Osteoblast (primary cell): ENCODE results near the gene TOR4A. TPM values are rescaled to one million over a fixed set of nuclear protein-coding genes. Genes with fewer than 3 reads are reported as not detected.

Source experiments
- DNase-seq: peaks from one replicate; pipeline ENCODE4 v3.0.0; 2011; ENCODE audit warnings: low spot score, mixed read lengths; ENCODE audit not compliant: insufficient read length; ENCODE audit errors: missing footprints
- H2AFZ ChIP-seq: 2 replicates; pipeline ENCODE4 v1.6.0; 2011; ENCODE audit warnings: mild to moderate bottlenecking, low read length
- H3K27ac ChIP-seq: 2 replicates; pipeline ENCODE4 v1.5.1; 2011; ENCODE audit warnings: mild to moderate bottlenecking, low read depth, low read length, moderate library complexity
- H3K27me3 ChIP-seq: 2 replicates; pipeline ENCODE4 v1.6.0; 2012; ENCODE audit warnings: mild to moderate bottlenecking, control low read depth, inconsistent platforms, low read length, moderate library complexity; ENCODE audit not compliant: insufficient read depth
- H3K36me3 ChIP-seq: 2 replicates; pipeline ENCODE4 v1.5.1; 2011; ENCODE audit warnings: mild to moderate bottlenecking, low read length, control low read depth, moderate library complexity; ENCODE audit not compliant: insufficient read depth
- H3K4me1 ChIP-seq: 2 replicates; pipeline ENCODE4 v1.5.1; 2011; ENCODE audit warnings: mild to moderate bottlenecking, low read length, control low read depth, moderate library complexity; ENCODE audit not compliant: insufficient read depth
- H3K4me2 ChIP-seq: 2 replicates; pipeline ENCODE4 v1.6.0; 2011; ENCODE audit warnings: mild to moderate bottlenecking, low read length; ENCODE audit not compliant: insufficient read depth
- H3K4me3 ChIP-seq: fragments of 200-600 bp; sonication (generic); 3 replicates; pipeline ENCODE4 v1.5.1; 2012; ENCODE audit warnings: mild to moderate bottlenecking, low read length, inconsistent platforms; ENCODE audit not compliant: insufficient read depth
- H3K79me2 ChIP-seq: 2 replicates; pipeline ENCODE4 v1.6.0; 2012; ENCODE audit warnings: mild to moderate bottlenecking, low read length, control low read depth, inconsistent platforms; ENCODE audit not compliant: insufficient read depth
- H3K9me3 ChIP-seq: 2 replicates; pipeline ENCODE4 v1.5.1; 2011; ENCODE audit warnings: low read depth, low read length, control low read depth
- H4K20me1 ChIP-seq: 2 replicates; pipeline ENCODE4 v1.6.0; 2012; ENCODE audit warnings: mild to moderate bottlenecking, low read length, control low read depth; ENCODE audit not compliant: insufficient read depth
- total RNA-seq: library from RNA; depleted of rRNA; stranded (reverse); fragments of >200 nt; gene quantifications from 2 replicates; pipeline ENCODE4 v1.2.3, GENCODE V29; 2012
- TF ChIP-seq, protein P1 (sequence below): IDR thresholded peaks from 2 replicates; pipeline ENCODE4 v1.5.1; 2011; ENCODE audit warnings: mild to moderate bottlenecking, low read depth, low read length, moderate library complexity; ENCODE audit errors: extremely low read depth

The TOR4A gene
- total RNA-seq, 1 donor: 2.5 TPM

GRCh38 chr9:137281345-137282116 is 4.0 kb downstream of the TOR4A start:
- Histone ChIP-seq H3K9me3 (no peaks in the 10 kb centered on the region), H3K27me3 (no peaks in the 10 kb centered on the region), H4K20me1 (no peaks in the 10 kb centered on the region), H3K27ac (no peak overlapping the region), H2AFZ (no peak overlapping the region), H3K4me3 (no peak overlapping the region), H3K79me2 (peaks cover 16% of the 10 kb centered on the region), H3K36me3 (peaks cover 4% of the 10 kb centered on the region), H3K4me1 (peaks cover 13% of the 10 kb centered on the region), H3K4me2 (peak overlapping the region; percentile 18)
- TF ChIP-seq, protein P1, sequence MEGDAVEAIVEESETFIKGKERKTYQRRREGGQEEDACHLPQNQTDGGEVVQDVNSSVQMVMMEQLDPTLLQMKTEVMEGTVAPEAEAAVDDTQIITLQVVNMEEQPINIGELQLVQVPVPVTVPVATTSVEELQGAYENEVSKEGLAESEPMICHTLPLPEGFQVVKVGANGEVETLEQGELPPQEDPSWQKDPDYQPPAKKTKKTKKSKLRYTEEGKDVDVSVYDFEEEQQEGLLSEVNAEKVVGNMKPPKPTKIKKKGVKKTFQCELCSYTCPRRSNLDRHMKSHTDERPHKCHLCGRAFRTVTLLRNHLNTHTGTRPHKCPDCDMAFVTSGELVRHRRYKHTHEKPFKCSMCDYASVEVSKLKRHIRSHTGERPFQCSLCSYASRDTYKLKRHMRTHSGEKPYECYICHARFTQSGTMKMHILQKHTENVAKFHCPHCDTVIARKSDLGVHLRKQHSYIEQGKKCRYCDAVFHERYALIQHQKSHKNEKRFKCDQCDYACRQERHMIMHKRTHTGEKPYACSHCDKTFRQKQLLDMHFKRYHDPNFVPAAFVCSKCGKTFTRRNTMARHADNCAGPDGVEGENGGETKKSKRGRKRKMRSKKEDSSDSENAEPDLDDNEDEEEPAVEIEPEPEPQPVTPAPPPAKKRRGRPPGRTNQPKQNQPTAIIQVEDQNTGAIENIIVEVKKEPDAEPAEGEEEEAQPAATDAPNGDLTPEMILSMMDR: no peak
- peak; percentile 70 for DNase-seq

DNA sequence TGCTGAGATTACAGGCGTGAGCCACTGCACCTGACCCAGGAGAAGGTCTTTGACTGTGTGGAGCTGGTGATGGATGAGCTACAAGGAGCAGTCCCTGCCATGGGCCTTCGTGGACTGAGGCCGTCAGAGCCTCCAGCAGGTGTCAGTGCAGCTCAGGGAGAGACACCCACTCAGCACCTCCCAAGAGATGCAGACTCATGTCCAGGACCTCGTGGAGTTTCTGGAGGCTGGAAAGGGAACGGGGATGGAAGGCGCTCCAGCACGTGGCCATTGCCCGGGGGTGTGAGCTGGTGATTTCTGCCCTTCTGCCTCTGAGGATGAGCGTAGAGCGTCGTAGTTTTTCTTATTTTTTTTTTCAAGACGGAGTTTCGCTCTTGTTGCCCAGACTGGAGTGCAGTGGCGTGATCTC is 9.5 kb downstream of the TOR4A start:
- Histone ChIP-seq H3K79me2 (no peaks in the 10 kb centered on the region), H2AFZ (no peak overlapping the region), H3K4me1 (no peaks in the 10 kb centered on the region), H3K4me3 (no peak overlapping the region), H3K4me2 (no peak overlapping the region), H3K27me3 (no peaks in the 10 kb centered on the region), H3K36me3 (no peaks in the 10 kb centered on the region), H4K20me1 (no peaks in the 10 kb centered on the region), H3K27ac (no peak overlapping the region), H3K9me3 (no peaks in the 10 kb centered on the region)
- DNase-seq: peak; percentile 97
- TF ChIP-seq, protein P1: peak; percentile 49

DNA sequence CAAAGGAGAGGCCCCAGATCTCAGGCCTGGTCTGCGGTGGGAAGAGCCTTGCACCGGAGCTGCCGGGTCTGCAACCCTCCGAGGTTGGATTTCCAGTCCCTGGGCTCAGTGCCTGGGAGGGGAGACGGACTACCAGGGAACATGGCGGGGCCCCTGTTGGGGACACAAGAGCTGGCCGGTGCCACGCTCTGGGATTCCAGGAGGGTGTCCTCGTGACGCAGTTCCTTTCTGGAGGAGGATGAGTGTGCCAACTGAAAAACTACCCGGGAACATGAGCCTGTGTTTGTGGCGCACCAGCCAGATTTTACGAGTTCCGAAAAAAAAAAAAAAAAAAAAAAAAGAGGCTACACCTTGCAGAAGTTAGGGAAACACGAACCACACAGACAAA is 15.6 kb downstream of the TOR4A start:
- Histone ChIP-seq H3K4me3 (no peak overlapping the region), H3K4me2 (no peak overlapping the region), H3K27me3 (peaks cover 27% of the 10 kb centered on the region), H3K36me3 (no peaks in the 10 kb centered on the region), H3K4me1 (peaks cover 4% of the 10 kb centered on the region), H3K79me2 (no peaks in the 10 kb centered on the region), H3K9me3 (peaks cover 3% of the 10 kb centered on the region), H2AFZ (no peak overlapping the region), H3K27ac (no peak overlapping the region), H4K20me1 (peaks cover 3% of the 10 kb centered on the region)
- TF ChIP-seq, protein P1: no peak
- DNase-seq: no peak

- H3K4me3 ChIP-seq: no peak overlapping the region
- peaks cover 4% of the 10 kb centered on the region for H3K4me1 ChIP-seq
- H3K27ac ChIP-seq: no peak overlapping the region
- no peak overlapping the region for H2AFZ ChIP-seq
- H3K27me3 ChIP-seq: peaks cover 32% of the 10 kb centered on the region
- H4K20me1 ChIP-seq: peaks cover 3% of the 10 kb centered on the region
- no peaks in the 10 kb centered on the region for H3K79me2 ChIP-seq
- H3K36me3 ChIP-seq: no peaks in the 10 kb centered on the region
- DNase-seq: no peak
- H3K4me2 ChIP-seq: no peak overlapping the region
- TF ChIP-seq, protein P1: no peak
- H3K9me3 ChIP-seq: peaks cover 3% of the 10 kb centered on the region
Measured at GRCh38 chr9:137293482-137294090, 16.1 kb downstream of the TOR4A start.
